HG03039 (cell line): ENCODE data around the gene GPC5.

Source experiments
- ATAC-seq: cut with Tn5 transposase; IDR thresholded peaks from one replicate; pipeline ENCODE4 v1.9.1; 2021; ENCODE audit warnings: mild to moderate bottlenecking, moderate library complexity; ENCODE audit not compliant: unreplicated experiment

The GPC5 gene

DNA sequence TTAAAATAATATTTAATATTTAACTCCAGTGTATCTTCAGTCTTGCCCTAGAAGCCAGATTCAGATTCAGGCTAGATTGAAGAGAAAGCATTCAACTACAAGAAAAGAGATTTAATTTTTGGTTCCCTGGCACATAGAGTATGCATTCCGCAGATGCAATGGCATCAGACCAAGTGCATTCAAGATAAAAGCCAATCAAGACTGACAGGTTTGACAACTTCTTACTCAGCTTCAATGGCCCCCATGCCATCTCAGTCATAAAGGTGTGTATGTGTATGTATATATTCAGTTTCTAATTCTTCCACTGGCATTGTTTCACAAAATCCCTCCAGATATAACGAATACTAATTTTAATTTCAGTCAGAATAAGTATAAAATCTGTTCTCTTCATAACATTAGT, 1177.4 kb downstream of the GPC5 start:
- ATAC-seq, result no peak

DNA sequence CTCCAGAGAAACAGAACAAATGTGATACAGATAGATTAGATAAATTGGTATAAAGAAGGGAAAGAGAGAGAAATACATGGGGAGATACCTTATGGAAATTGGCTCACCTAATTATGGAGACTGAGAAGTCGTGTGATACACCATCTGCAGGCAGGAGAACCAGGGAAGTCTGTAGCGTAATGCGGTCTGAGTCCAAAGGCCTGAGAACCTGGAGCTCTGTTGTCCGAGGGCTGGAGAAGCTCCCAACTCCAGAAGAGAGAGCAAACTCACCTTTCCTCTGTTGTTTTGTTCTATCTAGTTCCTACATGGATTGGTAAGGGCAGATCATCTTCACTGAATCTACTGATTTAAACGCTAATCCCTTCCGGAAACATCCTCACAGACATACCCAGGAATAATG, 1179.9 kb downstream of the GPC5 start:
- ATAC-seq, result no peak

GRCh38 chr13:92589955-92590354, 1191.5 kb downstream of the GPC5 start:
- no peak for ATAC-seq

- no peak for ATAC-seq
Measured at GRCh38 chr13:92590503-92590908, 1192.1 kb downstream of the GPC5 start.

DNA sequence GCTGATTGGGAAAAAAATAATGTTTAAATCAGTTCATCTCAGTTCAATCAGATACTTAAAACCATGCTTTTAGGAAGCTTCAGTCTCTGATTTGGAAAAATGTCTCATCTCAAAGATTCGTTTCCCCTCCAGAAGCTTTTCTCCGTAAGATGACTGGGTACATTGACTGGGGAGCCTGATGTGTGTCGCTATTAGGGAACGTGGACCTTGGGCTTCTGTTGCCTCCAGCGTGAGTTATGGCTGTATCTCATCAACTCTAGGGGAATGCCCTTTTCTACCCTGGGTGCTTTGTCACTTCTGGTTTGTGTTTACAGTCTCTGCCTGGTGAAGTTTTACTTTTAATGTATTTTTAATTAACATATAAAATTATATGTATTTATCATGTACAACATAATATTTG, 1192.7 kb downstream of the GPC5 start:
- ATAC-seq, result no peak

DNA sequence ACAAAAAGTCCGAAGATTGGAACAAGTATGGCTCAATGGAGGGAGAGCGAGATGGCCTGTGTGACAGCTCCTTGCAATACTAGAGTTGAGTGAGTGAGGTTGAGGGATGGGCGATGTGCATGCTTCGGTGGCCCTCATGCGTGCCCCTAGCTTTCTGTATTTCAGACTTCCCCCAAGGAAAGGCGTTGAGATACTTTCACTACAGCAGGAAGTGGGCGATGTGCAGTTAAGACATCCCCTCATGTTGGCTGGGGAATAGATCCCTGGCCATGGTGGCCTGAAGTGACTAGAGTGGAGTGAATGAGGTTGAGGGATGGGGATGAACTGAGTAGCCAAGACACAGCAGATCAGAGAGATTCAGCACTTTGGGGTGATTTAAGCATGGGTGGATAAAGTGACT, 1194.3 kb downstream of the GPC5 start:
- ATAC-seq, result no peak

DNA sequence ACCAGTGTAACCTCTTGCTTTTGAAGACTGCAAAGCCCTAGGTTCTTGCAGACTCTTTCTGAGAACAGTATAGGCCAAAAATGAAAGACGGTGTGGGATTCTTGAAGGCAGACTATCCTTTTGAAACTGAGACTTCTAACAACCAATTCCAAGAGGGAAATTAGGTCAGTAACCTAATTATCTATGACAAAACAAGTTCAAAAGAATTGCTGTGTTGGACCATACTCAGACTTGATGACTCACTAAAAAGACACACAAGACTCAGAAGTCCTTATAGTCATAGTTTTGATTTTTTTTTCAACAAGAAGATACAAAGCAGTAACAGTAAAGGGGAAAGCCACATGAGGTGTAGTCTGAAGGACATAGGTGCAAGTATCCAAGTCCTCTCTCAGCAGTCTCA, 1204.1 kb downstream of the GPC5 start:
- ATAC-seq, result no peak

DNA sequence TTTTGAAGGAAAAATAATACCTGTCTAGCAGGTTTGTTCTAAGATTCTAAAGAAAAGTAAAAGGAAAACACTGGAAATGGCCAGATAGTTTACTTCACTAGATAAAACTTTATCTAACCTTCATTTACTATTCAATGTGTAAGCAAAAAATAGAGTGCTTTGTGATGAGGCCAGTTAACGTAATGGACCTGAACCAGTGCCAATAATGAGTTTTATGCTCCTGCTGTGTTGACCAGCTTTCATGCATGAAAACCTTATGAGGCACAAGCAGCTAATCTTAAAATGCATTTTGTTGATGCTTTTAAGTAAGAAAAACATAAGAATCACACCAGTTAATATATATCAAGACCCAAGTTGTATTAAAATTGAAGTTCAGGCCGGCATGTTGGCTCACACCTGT, 1211.0 kb downstream of the GPC5 start:
- no peak for ATAC-seq

- no peak for ATAC-seq
Measured at GRCh38 chr13:92612892-92613291, 1214.5 kb downstream of the GPC5 start.

DNA sequence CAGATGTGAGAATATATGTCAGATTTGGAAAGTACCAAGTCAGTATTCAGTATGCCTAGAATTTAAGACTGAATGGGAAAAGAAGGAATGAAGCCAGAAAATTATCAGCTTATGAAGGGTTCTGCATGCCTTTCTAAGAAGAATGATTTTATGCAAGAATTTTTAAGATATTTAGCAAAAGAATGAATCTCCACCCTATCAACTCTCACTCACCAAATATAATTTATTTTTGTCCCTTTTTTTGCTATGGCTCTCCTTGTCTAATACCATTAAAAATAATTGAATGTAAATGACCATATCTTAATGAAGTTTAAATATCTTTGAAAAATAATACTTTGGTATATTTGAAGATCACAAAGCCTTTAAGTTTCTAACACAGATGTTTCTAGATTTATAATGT, 1215.5 kb downstream of the GPC5 start:
- ATAC-seq, result no peak

DNA sequence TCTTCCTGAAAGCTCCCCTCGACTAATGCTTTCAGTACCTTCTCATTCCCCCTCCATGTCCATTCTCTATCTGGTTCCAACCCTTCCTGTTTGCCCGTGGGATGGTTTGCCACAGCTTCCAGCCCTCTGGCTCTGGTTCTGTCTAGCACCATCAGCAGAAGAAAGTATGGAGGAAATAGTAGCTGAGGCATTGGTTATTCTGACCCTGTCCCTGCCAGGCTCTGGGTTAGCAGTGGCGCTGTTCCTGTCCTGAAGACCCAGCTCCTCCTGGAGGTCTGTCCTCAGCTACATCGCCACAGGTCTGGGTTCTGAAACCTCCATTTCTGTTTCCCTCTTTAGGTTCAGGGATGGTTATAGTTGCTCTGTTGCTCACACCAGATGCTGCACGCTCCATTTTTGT, 1223.6 kb downstream of the GPC5 start:
- ATAC-seq, result no peak

DNA sequence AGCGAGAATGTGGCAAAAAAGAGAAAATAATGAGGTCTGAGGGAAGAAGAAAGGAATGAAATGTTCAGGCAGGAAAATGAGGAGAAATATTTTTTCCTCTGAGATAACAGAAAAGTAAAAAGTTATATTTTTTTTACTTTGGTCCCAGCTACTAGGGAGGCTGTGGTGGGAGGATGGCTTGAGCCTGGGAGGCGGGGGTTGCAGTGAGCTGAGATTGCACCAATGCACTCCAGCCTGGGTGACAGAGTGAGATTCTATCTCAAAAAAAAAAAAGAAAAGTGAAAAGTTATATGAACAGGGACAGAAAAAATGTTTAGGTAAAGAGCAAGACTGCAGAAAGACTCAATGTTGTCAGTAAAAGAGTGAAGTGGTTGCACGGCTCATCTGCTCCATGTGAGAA, 1224.5 kb downstream of the GPC5 start:
- no peak for ATAC-seq

- ATAC-seq, result no peak
Measured at GRCh38 chr13:92626274-92626673, 1227.9 kb downstream of the GPC5 start.

- no peak for ATAC-seq
Measured at GRCh38 chr13:92640936-92641335, 1242.5 kb downstream of the GPC5 start.

GRCh38 chr13:92649140-92649813, 1250.9 kb downstream of the GPC5 start:
- no peak for ATAC-seq

DNA sequence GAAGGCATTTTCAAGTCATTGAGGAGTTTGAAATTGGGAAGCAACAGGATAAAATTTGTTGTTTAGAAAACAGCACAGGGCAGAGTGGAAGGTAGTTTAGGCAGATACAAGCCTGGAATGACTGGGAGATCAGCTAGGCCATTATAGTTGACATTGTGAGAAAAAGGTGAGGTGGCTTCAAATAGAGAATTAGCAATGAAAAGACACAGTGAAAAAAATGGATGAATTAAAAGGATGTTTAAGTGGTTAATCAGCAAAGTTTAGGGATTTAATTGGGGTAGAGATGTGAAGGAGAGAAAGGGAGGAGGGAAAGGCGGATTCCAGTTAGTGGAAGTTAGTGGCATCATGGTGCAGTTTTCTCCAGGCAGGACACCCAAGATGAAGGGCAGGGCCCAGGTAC, 1257.7 kb downstream of the GPC5 start:
- no peak for ATAC-seq

GRCh38 chr13:92656648-92657047, 1258.2 kb downstream of the GPC5 start:
- no peak for ATAC-seq

DNA sequence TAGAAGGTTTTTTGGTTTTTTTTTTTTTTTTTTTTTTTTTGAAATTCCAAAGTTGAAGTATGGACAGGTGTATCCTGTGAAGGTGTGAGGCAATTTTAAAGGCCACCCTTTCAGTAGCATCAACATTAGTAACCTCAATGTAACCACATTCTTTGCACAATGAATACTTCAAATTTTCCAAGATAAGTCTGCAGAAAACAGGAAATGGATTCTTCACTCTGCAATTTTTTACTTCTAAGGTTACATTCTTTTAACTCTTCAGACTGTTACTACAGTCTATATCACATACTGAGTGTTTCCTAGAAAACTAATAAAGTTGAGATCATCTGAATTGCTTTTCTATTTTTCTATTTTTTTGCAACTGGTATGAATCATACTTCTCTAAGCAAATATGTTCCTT, 1259.1 kb downstream of the GPC5 start:
- ATAC-seq, result no peak

GRCh38 chr13:92658293-92658692, 1259.9 kb downstream of the GPC5 start:
- ATAC-seq, result no peak

DNA sequence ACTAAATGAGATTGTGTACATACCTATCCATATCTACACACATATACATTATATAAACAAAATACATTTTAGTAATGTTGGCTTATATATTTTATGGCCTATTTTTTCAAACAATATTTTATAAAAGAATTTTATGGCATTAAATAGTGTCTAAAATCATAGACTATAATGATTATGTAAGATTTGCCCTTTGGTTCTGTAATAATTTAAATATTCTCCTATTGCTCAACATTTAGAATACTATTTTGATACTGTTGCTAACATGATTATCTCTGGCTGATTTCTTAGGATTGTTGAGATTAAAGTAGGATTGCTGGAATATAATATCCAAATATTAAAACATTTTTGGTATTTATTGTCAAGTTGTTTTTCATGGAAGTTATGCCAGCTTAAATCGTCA, 1263.0 kb downstream of the GPC5 start:
- no peak for ATAC-seq

GRCh38 chr13:92668157-92668556, 1269.7 kb downstream of the GPC5 start:
- ATAC-seq, result no peak

DNA sequence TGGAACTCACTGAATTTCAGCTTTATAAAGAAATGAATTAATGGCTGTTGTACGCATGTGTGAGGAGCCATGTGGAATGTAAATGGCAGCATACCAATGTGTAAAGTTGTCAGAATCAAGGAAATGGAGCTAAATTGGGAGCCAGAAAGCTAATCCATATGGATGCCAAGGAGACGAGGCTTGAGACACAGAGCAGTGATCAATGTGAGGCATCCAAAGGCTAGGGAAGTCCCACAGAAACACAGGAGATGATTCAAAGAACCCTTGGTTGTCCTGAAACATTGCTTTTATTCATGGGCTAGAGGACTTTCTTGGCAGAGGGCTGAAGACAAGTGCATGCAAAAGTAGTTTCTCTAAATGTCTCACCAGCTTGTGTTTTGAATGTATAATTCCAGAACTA, 1271.7 kb downstream of the GPC5 start:
- no peak for ATAC-seq

DNA sequence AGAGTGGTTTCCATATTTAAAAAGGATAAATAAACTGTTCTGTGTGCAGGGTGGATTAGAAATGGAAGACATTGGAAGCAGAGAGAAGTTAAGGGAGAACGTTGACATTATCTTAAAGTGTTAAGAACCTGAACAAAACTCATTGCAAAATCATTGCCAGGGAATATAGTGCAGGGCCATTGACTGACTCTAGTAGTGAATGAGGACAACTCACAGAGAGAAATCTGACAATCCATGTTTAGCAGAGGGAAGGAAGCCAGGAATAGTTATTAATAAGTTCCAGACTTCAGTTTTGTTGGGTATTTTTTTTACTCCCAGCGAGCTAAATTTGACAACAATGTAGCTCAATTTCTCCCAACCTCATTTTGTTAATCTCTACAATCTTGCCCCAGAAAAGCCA, 1273.4 kb downstream of the GPC5 start:
- no peak for ATAC-seq
